Gastrocnemius medialis (tissue), 4 donors: ENCODE data around the gene MCU.

Source experiments
- CTCF ChIP-seq, 5 experiments: fragments of 450-650 bp in 3 of 5; fragments of 200-600 bp in 2 of 5; sonication (generic) in 2 of 5; IDR thresholded peaks in 4 of 5; conservative IDR thresholded peaks in 1 of 5; 1 replicate in 4 of 5; 2 replicates in 1 of 5; pipeline ENCODE4 v1.5.1; 2016 to 2019; ENCODE audit warnings: antibody characterized with exemption in 5 of 5, mild to moderate bottlenecking in 3 of 5, moderate library complexity in 3 of 5
- POLR2A ChIP-seq, 2 donors: fragments of 450-650 bp; IDR thresholded peaks; one replicate each; pipeline ENCODE4 v1.6.1; 2017; ENCODE audit warnings: antibody characterized with exemption in 2 of 2, mild to moderate bottlenecking in 2 of 2, moderate library complexity in 2 of 2

GRCh38 chr10:72712136-72712535 lies 20.2 kb downstream of the MCU start:
- TF ChIP-seq POLR2A (IDR thresholded peaks at IDR 0.05) (no peak), CTCF (IDR thresholded peaks at IDR 0.05 in 4 of 5, conservative IDR thresholded peaks at IDR 0.05 in 1 of 5) (no peak)
